ENCODE results near the gene ZHX3.

- no peak for TF ChIP-seq CTCF (conservative IDR thresholded peaks at IDR 0.05; ENCODE audit: low read depth, low read length)
- TF ChIP-seq POLR2A (IDR thresholded peaks at IDR 0.05; ENCODE audit: low read depth, low read length): no peak
- no peak for TF ChIP-seq MAFK (IDR thresholded peaks at IDR 0.05; ENCODE audit: low read depth, low read length)
- no peak for TF ChIP-seq FOS (IDR thresholded peaks at IDR 0.05; ENCODE audit: low read depth, low read length)
- no peak for TF ChIP-seq RAD21 (IDR thresholded peaks at IDR 0.05; ENCODE audit: low read length)
- TF ChIP-seq ELK1 (IDR thresholded peaks at IDR 0.05; ENCODE audit: borderline replicate concordance, low read depth, low read length): no peak
- no peak for TF ChIP-seq RCOR1 (IDR thresholded peaks at IDR 0.05; ENCODE audit: insufficient replicate concordance, low read length)
- TF ChIP-seq USF2 (IDR thresholded peaks at IDR 0.05; ENCODE audit: low read depth, low read length): no peak
- TF ChIP-seq MAZ (IDR thresholded peaks at IDR 0.05; ENCODE audit: borderline replicate concordance, low read depth, low read length): no peak
- no peak for TF ChIP-seq MXI1 (IDR thresholded peaks at IDR 0.05; ENCODE audit: borderline replicate concordance, low read depth, low read length)
- no peak for TF ChIP-seq BHLHE40 (IDR thresholded peaks at IDR 0.05; ENCODE audit: low read depth, low read length)
Observed at GRCh38 chr20:41204304-41205265, 112.9 kb downstream of the ZHX3 start.
